ENCODE measurements around the gene MYD88. TPM values are rescaled to one million over a fixed set of nuclear protein-coding genes. Genes with fewer than 3 reads are reported as not detected.

The MYD88 gene
- total RNA-seq, 1 experiment from 2014 or later = 17.7 TPM

GRCh38 chr3:38171622-38172021 lies 33.2 kb downstream of the MYD88 start:
- intact Hi-C loops (cut with micrococcal nuclease) = no loop called here
- H2AFZ ChIP-seq (ENCODE audit: low read length) = no peak overlapping the region
- H3K4me3 ChIP-seq (ENCODE audit: low read length) = no peak overlapping the region
- no peak overlapping the region for H3K4me2 ChIP-seq (ENCODE audit: low read length)
- no TSS peak for BruUV-seq (replicated peaks)
- peaks cover 84% of the 10 kb centered on the region for H4K20me1 ChIP-seq (ENCODE audit: low read length)
- no peaks in the 10 kb centered on the region for H3K9me2 ChIP-seq (replicated peaks; ENCODE audit: low read length)
- H3K4me1 ChIP-seq (ENCODE audit: insufficient read depth, low read length) = peaks cover 63% of the 10 kb centered on the region
- peaks cover 100% of the 10 kb centered on the region for H3K79me2 ChIP-seq (ENCODE audit: low read length)
- CTCF ChIA-PET = no interaction called here
- POLR2A ChIA-PET (ENCODE audit: unreplicated experiment) = no interaction called here
- no peaks in the 10 kb centered on the region for H3K36me3 ChIP-seq (ENCODE audit: low read depth, low read length)
- no peaks in the 10 kb centered on the region for H3K27me3 ChIP-seq (ENCODE audit: low read length)
- peaks cover 3% of the 10 kb centered on the region for H3F3A ChIP-seq (ENCODE audit: low read length, unreplicated experiment)
- H3K9me3 ChIP-seq (ENCODE audit: low read length) = no peaks in the 10 kb centered on the region
- DNase-seq (no peak), ATAC-seq (no peak)
- TF ChIP-seq, protein P1, sequence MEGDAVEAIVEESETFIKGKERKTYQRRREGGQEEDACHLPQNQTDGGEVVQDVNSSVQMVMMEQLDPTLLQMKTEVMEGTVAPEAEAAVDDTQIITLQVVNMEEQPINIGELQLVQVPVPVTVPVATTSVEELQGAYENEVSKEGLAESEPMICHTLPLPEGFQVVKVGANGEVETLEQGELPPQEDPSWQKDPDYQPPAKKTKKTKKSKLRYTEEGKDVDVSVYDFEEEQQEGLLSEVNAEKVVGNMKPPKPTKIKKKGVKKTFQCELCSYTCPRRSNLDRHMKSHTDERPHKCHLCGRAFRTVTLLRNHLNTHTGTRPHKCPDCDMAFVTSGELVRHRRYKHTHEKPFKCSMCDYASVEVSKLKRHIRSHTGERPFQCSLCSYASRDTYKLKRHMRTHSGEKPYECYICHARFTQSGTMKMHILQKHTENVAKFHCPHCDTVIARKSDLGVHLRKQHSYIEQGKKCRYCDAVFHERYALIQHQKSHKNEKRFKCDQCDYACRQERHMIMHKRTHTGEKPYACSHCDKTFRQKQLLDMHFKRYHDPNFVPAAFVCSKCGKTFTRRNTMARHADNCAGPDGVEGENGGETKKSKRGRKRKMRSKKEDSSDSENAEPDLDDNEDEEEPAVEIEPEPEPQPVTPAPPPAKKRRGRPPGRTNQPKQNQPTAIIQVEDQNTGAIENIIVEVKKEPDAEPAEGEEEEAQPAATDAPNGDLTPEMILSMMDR (conservative IDR thresholded peaks at IDR 0.05; ENCODE audit: low read depth, low read length) = no peak
- TF ChIP-seq EZH2 (IDR thresholded peaks at IDR 0.05; ENCODE audit: low read length, unreplicated experiment) (no peak), EZH2phosphoT487 (IDR thresholded peaks at IDR 0.05; ENCODE audit: borderline replicate concordance, low read length) (no peak)
- no peak overlapping the region for H3K27ac ChIP-seq (ENCODE audit: low read length)
- no peak overlapping the region for H3K9ac ChIP-seq (ENCODE audit: low read length)

DNA sequence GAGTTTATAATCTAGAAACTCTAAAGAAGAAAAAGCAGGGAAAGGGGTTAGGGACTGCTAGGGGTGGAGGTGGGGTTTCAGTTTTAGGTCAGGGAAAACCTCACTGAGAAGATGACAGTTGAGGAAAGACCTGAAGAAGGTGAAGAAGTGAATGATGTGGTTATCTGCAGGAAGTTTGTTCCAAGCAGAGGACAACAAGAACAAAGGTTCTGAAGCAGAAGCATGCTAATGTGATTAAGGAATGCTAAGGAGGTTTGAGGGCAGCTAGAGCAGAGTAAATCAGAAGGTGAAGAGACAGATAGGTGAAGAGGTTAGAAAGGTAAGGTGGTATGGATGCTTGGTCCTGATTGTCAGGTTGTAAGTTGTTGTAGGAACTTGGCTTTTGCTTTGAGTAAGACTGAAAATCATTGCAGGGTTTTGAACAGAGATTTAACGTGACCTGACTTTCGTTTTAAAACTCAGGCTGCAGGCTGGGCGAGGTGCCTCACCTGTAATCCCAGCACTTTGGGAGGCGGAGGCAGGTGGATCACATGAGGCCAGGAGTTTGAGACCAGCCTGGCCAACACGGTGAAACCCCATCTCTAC lies 35.5 kb downstream of the MYD88 start:
- peak overlapping the region; percentile 44; the same call in 1 of the 2 replicates for H3K4me2 ChIP-seq (ENCODE audit: low read length)
- H3K36me3 ChIP-seq (ENCODE audit: low read depth, low read length) = peaks cover under 1% of the 10 kb centered on the region; the same call in 1 of the 2 replicates
- H3K9ac ChIP-seq (ENCODE audit: low read length) = no peak overlapping the region
- POLR2A ChIA-PET (ENCODE audit: unreplicated experiment) = no interaction called here
- BruUV-seq (replicated peaks) = no TSS peak
- H3K79me2 ChIP-seq (ENCODE audit: low read length) = peaks cover 99% of the 10 kb centered on the region
- peaks cover 83% of the 10 kb centered on the region for H4K20me1 ChIP-seq (ENCODE audit: low read length)
- DNase-seq (no peak), ATAC-seq (no peak; the same call in 1 of the 2 replicates)
- CTCF ChIA-PET = no interaction called here
- H3K9me3 ChIP-seq (ENCODE audit: low read length) = no peaks in the 10 kb centered on the region
- H3K4me3 ChIP-seq (ENCODE audit: low read length) = no peak overlapping the region
- intact Hi-C loops (cut with micrococcal nuclease) = no loop called here
- TF ChIP-seq EZH2phosphoT487 (IDR thresholded peaks at IDR 0.05; ENCODE audit: borderline replicate concordance, low read length) = no peak
- H3K27me3 ChIP-seq (ENCODE audit: low read length) = no peaks in the 10 kb centered on the region
- H3K9me2 ChIP-seq (replicated peaks; ENCODE audit: low read length) = no peaks in the 10 kb centered on the region
- no peak overlapping the region for H3K27ac ChIP-seq (ENCODE audit: low read length)
- H3K4me1 ChIP-seq (ENCODE audit: insufficient read depth, low read length) = peaks cover 41% of the 10 kb centered on the region
- no peak overlapping the region for H2AFZ ChIP-seq (ENCODE audit: low read length)
- H3F3A ChIP-seq (ENCODE audit: low read length, unreplicated experiment) = no peaks in the 10 kb centered on the region

- no TSS peak for BruUV-seq (replicated peaks)
- CTCF ChIA-PET = no interaction called here
- peaks cover 85% of the 10 kb centered on the region for H4K20me1 ChIP-seq (ENCODE audit: low read length)
Observed at GRCh38 chr3:38177181-38177580, 38.7 kb downstream of the MYD88 start.

More at GRCh38 chr3:38177181-38177580, 38.7 kb downstream of the MYD88 start:
- ATAC-seq = no peak
- no peaks in the 10 kb centered on the region for H3K27me3 ChIP-seq (ENCODE audit: low read length)
- H3K4me3 ChIP-seq (ENCODE audit: low read length) = no peak overlapping the region
- DNase-seq = no peak
- H3K4me2 ChIP-seq (ENCODE audit: low read length) = no peak overlapping the region
- H3K9ac ChIP-seq (ENCODE audit: low read length) = no peak overlapping the region
- no peaks in the 10 kb centered on the region for H3F3A ChIP-seq (ENCODE audit: low read length, unreplicated experiment)
- no peak overlapping the region for H2AFZ ChIP-seq (ENCODE audit: low read length)
- H3K27ac ChIP-seq (ENCODE audit: low read length) = no peak overlapping the region
- H3K9me2 ChIP-seq (replicated peaks; ENCODE audit: low read length) = no peaks in the 10 kb centered on the region
- H3K79me2 ChIP-seq (ENCODE audit: low read length) = peaks cover 99% of the 10 kb centered on the region
- no peaks in the 10 kb centered on the region for H3K9me3 ChIP-seq (ENCODE audit: low read length)
- POLR2A ChIA-PET (ENCODE audit: unreplicated experiment) = no interaction called here
- intact Hi-C loops (cut with micrococcal nuclease) = no loop called here
- TF ChIP-seq EZH2phosphoT487 (IDR thresholded peaks at IDR 0.05; ENCODE audit: borderline replicate concordance, low read length) (no peak), EZH2 (IDR thresholded peaks at IDR 0.05; ENCODE audit: low read length, unreplicated experiment) (no peak)
- TF ChIP-seq, protein P1 (conservative IDR thresholded peaks at IDR 0.05; ENCODE audit: low read depth, low read length) = no peak
- H3K4me1 ChIP-seq (ENCODE audit: insufficient read depth, low read length) = peaks cover 22% of the 10 kb centered on the region
- H3K36me3 ChIP-seq (ENCODE audit: low read depth, low read length) = peaks cover 10% of the 10 kb centered on the region; the same call in 1 of the 2 replicates

All from PC-3 (cell line).